MM.1S (cell line): Measurements from ENCODE around the gene POFUT1.

Source experiments
- DNase-seq: peaks from one replicate; pipeline ENCODE4 v3.0.0-alpha.2; 2015
- H2AFZ ChIP-seq: fragments of 300-600 bp; sonication (generic); 2 replicates; pipeline ENCODE4 v1.6.0; 2016; ENCODE audit warnings: antibody characterized with exemption, low read length
- H3F3A ChIP-seq: fragments of 300-600 bp; sonication (generic); 2 replicates; pipeline ENCODE4 v1.6.1; 2016; ENCODE audit warnings: mild to moderate bottlenecking, antibody characterized with exemption, low read length, moderate library complexity, mixed read lengths; ENCODE audit not compliant: insufficient read depth
- H3K27ac ChIP-seq: fragments of 300-600 bp; sonication (generic); 2 replicates; pipeline ENCODE4 v1.5.1; 2016; ENCODE audit warnings: mild to moderate bottlenecking, low read length
- H3K27me3 ChIP-seq: fragments of 300-600 bp; sonication (generic); replicated peaks from 2 replicates; pipeline ENCODE4 v1.6.0; 2016; ENCODE audit warnings: low read length; ENCODE audit not compliant: insufficient read depth
- H3K36me3 ChIP-seq: fragments of 300-600 bp; sonication (generic); replicated peaks from 2 replicates; pipeline ENCODE4 v1.6.1; 2016; ENCODE audit warnings: mild to moderate bottlenecking, low read length, mixed read lengths; ENCODE audit not compliant: insufficient read depth
- H3K4me1 ChIP-seq: fragments of 300-600 bp; sonication (generic); 2 replicates; pipeline ENCODE4 v1.6.1; 2016; ENCODE audit warnings: low read length, mixed read lengths
- H3K4me2 ChIP-seq: fragments of 300-600 bp; sonication (generic); 2 replicates; pipeline ENCODE4 v1.6.0; 2016; ENCODE audit warnings: low read depth, low read length
- H3K4me3 ChIP-seq: fragments of 300-600 bp; sonication (generic); 2 replicates; pipeline ENCODE4 v1.5.1; 2016; ENCODE audit warnings: low read length, mixed read lengths
- H3K79me2 ChIP-seq: fragments of 300-600 bp; sonication (generic); 2 replicates; pipeline ENCODE4 v1.6.1; 2016; ENCODE audit warnings: mixed run types, low read length, mixed read lengths
- H3K9ac ChIP-seq: fragments of 300-600 bp; sonication (generic); 2 replicates; pipeline ENCODE4 v1.6.1; 2016; ENCODE audit warnings: low read length, mixed read lengths
- H3K9me2 ChIP-seq: fragments of 300-600 bp; sonication (generic); replicated peaks from 2 replicates; pipeline ENCODE4 v1.6.1; 2016; ENCODE audit warnings: mild to moderate bottlenecking, low read length, mixed read lengths; ENCODE audit not compliant: insufficient read depth
- H3K9me3 ChIP-seq: fragments of 300-600 bp; sonication (generic); replicated peaks from 2 replicates; pipeline ENCODE4 v1.6.1; 2016; ENCODE audit warnings: mild to moderate bottlenecking, low read length, mixed read lengths; ENCODE audit not compliant: insufficient read depth
- H4K20me1 ChIP-seq: fragments of 300-600 bp; sonication (generic); 2 replicates; pipeline ENCODE4 v1.6.1; 2016; ENCODE audit warnings: mild to moderate bottlenecking, low read length, moderate library complexity, mixed read lengths; ENCODE audit not compliant: insufficient read depth
- CTCF ChIP-seq: fragments of 300-600 bp; sonication (generic); IDR thresholded peaks from 2 replicates; pipeline ENCODE4 v1.5.1; 2016; ENCODE audit warnings: antibody characterized with exemption, low read length, mixed read lengths
- EZH2 ChIP-seq: fragments of 300-600 bp; sonication (generic); optimal IDR thresholded peaks from 2 replicates; pipeline ENCODE3; 2017; ENCODE audit warnings: low read depth, mild to moderate bottlenecking, antibody characterized with exemption, low read length, mixed read lengths
- EZH2phosphoT487 ChIP-seq: fragments of 300-600 bp; sonication (generic); IDR thresholded peaks from 2 replicates; pipeline ENCODE4 v1.6.1; 2018; ENCODE audit warnings: antibody characterized with exemption, low read length

POFUT1 gene

GRCh38 chr20:32213870-32214269 lies 6.2 kb downstream of the POFUT1 start:
- H3F3A ChIP-seq: peaks cover 3% of the 10 kb centered on the region; the same call in 1 of the 2 replicates
- DNase-seq: no peak
- no peak overlapping the region for H3K4me2 ChIP-seq
- H4K20me1 ChIP-seq: no peaks in the 10 kb centered on the region
- H3K27ac ChIP-seq: no peak overlapping the region
- H3K4me3 ChIP-seq: no peak overlapping the region
- peaks cover 14% of the 10 kb centered on the region for H3K79me2 ChIP-seq
- H3K27me3 ChIP-seq: no peaks in the 10 kb centered on the region
- TF ChIP-seq EZH2 (no peak), CTCF (no peak), EZH2phosphoT487 (no peak)
- H3K9me2 ChIP-seq: no peaks in the 10 kb centered on the region
- no peaks in the 10 kb centered on the region for H3K9me3 ChIP-seq
- no peak overlapping the region for H3K9ac ChIP-seq
- no peaks in the 10 kb centered on the region for H3K4me1 ChIP-seq
- H3K36me3 ChIP-seq: peaks cover 4% of the 10 kb centered on the region; the same call in 1 of the 2 replicates
- no peak overlapping the region for H2AFZ ChIP-seq

- Histone ChIP-seq H3K36me3 (peaks cover 4% of the 10 kb centered on the region; the same call in 1 of the 2 replicates), H3K9me3 (no peaks in the 10 kb centered on the region), H3K4me3 (no peak overlapping the region), H3K9me2 (no peaks in the 10 kb centered on the region), H2AFZ (no peak overlapping the region), H3K9ac (no peak overlapping the region), H3K27ac (no peak overlapping the region), H4K20me1 (no peaks in the 10 kb centered on the region), H3K4me1 (no peaks in the 10 kb centered on the region), H3K27me3 (no peaks in the 10 kb centered on the region), H3K4me2 (no peak overlapping the region), H3F3A (no peaks in the 10 kb centered on the region), H3K79me2 (peaks cover 1% of the 10 kb centered on the region; the same call in 1 of the 2 replicates)
- TF ChIP-seq CTCF (no peak), EZH2phosphoT487 (no peak), EZH2 (no peak)
- DNase-seq: no peak
Observed at GRCh38 chr20:32215147-32215546, 7.5 kb downstream of the POFUT1 start.

- Histone ChIP-seq H3K27ac (no peak overlapping the region), H3K4me1 (no peaks in the 10 kb centered on the region), H3K79me2 (no peaks in the 10 kb centered on the region; the same call in 1 of the 2 replicates), H3K27me3 (no peaks in the 10 kb centered on the region), H3K4me3 (no peak overlapping the region), H3K9me3 (no peaks in the 10 kb centered on the region), H3K36me3 (peaks cover 4% of the 10 kb centered on the region; the same call in 1 of the 2 replicates), H3K9me2 (no peaks in the 10 kb centered on the region), H2AFZ (no peak overlapping the region), H3K4me2 (no peak overlapping the region), H4K20me1 (no peaks in the 10 kb centered on the region), H3F3A (no peaks in the 10 kb centered on the region), H3K9ac (no peak overlapping the region)
- TF ChIP-seq EZH2phosphoT487 (no peak), EZH2 (no peak), CTCF (no peak)
- no peak for DNase-seq
Observed at GRCh38 chr20:32215729-32216128, 8.0 kb downstream of the POFUT1 start.
